DND-41 (cell line): ENCODE measurements around the gene OGDH.

Source experiments
- CTCF ChIP-seq: IDR thresholded peaks from 2 replicates; pipeline ENCODE4 v1.5.1; 2012; ENCODE audit warnings: borderline replicate concordance, low read length, moderate library complexity, mild to moderate bottlenecking; ENCODE audit not compliant: poor library complexity, severe bottlenecking; ENCODE audit errors: extremely low read depth
- EZH2 ChIP-seq: IDR thresholded peaks from 3 replicates; pipeline ENCODE4 v1.6.1; 2012; ENCODE audit warnings: borderline replicate concordance, low read depth, mild to moderate bottlenecking, moderate library complexity, low read length, inconsistent platforms; ENCODE audit not compliant: severe bottlenecking

GRCh38 chr7:44569959-44570358, 36.5 kb upstream of the OGDH start:
- TF ChIP-seq CTCF (no peak), EZH2 (no peak)
